Nephron progenitor cell (in vitro differentiated cells): ENCODE data around the gene CRB2.

Experiments used
- DNase-seq: peaks from one replicate; pipeline ENCODE4 v3.0.0; 2021
- H3K27ac Mint-ChIP-seq: 2 replicates; pipeline ENCODE4 v1.8.0; 2021; ENCODE audit warnings: mild to moderate bottlenecking, moderate library complexity, mixed read lengths
- H3K27me3 Mint-ChIP-seq: 2 replicates; pipeline ENCODE4 v1.8.0; 2021; ENCODE audit warnings: mild to moderate bottlenecking, low read depth, mixed read lengths; ENCODE audit not compliant: poor library complexity
- H3K36me3 Mint-ChIP-seq: 2 replicates; pipeline ENCODE4 v1.8.0; 2021; ENCODE audit warnings: low read depth, mixed read lengths
- H3K4me1 Mint-ChIP-seq: 2 replicates; pipeline ENCODE4 v1.8.0; 2021; ENCODE audit warnings: mixed read lengths
- H3K4me3 Mint-ChIP-seq: 2 replicates; pipeline ENCODE4 v1.8.0; 2021; ENCODE audit warnings: mild to moderate bottlenecking, moderate library complexity, mixed read lengths
- H3K9me3 Mint-ChIP-seq: 2 replicates; pipeline ENCODE4 v1.8.0; 2021; ENCODE audit warnings: mild to moderate bottlenecking, moderate library complexity, mixed read lengths
- TF ChIP-seq, protein P1 (sequence below): fragments of 200-600 bp; sonication (generic); IDR thresholded peaks from 2 replicates; pipeline ENCODE4 v1.5.0; 2021; ENCODE audit warnings: antibody characterized with exemption

Gene CRB2

DNA sequence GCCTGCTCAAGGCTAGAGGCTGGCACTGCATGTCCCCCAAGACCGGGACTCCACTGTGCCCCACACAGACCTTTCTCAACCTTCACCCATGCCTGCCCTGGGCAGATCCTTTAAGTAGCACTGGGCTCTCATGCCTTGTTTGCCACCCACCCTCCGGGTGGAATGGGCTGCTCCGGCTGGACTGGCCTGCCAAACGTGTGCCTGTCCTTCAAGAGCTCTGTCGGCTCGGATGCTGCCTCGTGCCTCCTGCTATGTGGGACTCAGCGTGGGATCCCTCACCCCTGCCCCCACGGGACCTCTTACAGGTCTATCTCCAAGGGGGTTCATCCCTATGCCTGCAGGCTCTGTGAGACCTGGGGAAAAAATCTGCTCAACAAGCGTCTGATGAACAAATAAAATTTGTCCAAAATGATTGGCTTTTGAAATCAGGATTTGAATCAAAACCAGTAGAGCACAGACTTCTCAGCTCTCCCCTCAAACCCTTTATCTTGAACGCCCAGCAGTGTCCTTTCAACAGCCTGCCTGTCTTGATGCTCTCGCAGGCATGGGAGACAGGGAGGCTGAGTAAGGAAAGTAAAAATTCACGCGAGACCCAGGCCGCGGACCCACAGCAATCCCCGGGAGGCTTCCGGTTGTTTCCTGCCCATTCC is 56.3 kb downstream of the CRB2 start:
- Mint-ChIP-seq H3K27ac (no peak overlapping the region), H3K4me1 (peaks cover 49% of the 10 kb centered on the region), H3K27me3 (no peaks in the 10 kb centered on the region), H3K9me3 (no peaks in the 10 kb centered on the region), H3K36me3 (no peaks in the 10 kb centered on the region), H3K4me3 (no peak overlapping the region)
- no peak for DNase-seq
- TF ChIP-seq, protein P1, sequence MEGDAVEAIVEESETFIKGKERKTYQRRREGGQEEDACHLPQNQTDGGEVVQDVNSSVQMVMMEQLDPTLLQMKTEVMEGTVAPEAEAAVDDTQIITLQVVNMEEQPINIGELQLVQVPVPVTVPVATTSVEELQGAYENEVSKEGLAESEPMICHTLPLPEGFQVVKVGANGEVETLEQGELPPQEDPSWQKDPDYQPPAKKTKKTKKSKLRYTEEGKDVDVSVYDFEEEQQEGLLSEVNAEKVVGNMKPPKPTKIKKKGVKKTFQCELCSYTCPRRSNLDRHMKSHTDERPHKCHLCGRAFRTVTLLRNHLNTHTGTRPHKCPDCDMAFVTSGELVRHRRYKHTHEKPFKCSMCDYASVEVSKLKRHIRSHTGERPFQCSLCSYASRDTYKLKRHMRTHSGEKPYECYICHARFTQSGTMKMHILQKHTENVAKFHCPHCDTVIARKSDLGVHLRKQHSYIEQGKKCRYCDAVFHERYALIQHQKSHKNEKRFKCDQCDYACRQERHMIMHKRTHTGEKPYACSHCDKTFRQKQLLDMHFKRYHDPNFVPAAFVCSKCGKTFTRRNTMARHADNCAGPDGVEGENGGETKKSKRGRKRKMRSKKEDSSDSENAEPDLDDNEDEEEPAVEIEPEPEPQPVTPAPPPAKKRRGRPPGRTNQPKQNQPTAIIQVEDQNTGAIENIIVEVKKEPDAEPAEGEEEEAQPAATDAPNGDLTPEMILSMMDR: no peak

DNA sequence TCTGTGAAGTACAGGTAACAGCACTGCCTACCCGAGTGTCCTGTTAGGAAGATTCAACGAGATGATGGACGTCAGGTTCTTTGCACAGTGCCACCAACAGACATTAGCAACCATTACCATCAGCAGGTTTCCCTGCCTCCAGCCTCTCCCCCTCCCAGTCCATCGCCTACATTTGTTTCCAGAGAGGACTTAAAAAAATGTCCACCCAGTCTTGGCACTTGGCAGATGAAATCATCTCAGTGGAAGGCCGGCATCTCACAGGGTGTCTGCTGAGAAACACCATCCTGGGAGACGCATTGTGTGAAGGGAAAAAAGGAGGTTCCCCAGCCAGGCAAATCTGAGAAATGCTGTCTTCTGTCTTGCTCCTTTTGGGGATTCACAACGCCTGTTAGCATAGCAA is 58.2 kb downstream of the CRB2 start:
- Mint-ChIP-seq H3K27me3 (peaks cover 5% of the 10 kb centered on the region), H3K36me3 (peaks cover 4% of the 10 kb centered on the region), H3K4me1 (peaks cover 57% of the 10 kb centered on the region), H3K27ac (no peak overlapping the region), H3K4me3 (no peak overlapping the region), H3K9me3 (no peaks in the 10 kb centered on the region)
- DNase-seq: no peak
- TF ChIP-seq, protein P1: no peak

DNA sequence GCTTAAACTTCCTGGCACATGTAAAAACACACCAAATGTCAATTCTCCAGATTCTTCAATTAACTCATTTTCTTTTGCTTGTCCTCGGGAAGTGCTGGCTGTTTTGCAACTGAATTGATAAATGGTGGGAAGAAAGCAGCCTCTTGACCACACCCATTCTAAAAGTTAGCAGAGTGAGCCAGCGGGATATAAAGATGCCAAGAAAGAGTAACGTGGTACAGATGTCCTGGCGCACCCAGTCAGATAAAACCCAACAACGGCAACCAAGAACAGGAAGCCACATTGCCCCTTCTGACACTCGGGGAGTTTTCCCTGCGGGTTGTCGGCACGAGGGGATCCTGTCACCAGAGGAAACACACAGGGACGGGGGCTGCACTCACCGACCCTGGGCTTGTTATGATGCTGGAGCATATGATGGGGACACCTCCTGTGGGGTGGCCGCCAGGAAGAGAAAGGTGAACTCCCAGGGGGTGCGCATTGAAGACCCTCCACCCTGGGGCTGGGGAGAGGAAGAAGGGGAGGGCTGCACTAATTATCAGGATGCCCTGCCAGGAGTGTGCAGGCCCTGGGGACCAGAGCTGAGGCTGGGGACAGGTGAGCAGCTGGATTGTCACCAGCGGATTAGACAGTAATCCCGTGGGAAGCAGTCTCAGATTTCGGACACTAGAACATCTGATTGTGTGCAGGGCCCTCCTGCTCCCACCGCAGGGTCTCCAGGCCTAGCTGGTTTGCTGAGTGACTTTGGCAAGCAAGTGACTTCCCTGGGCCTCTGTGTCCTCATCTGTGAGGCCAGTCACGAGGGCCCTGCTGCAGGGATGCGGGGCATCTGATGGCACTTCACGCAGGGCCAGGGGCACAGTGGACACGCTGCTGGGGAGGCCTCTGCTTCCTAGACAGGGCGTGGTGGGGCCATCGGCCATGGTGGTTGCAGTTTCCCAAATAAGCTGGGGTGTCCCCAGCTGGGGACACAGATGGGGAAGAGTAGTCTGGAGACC is 59.2 kb downstream of the CRB2 start:
- TF ChIP-seq, protein P1: no peak
- H3K4me1 Mint-ChIP-seq: peaks cover 67% of the 10 kb centered on the region
- no peak for DNase-seq
- H3K9me3 Mint-ChIP-seq: no peaks in the 10 kb centered on the region
- H3K36me3 Mint-ChIP-seq: peaks cover 4% of the 10 kb centered on the region
- H3K27me3 Mint-ChIP-seq: peaks cover 5% of the 10 kb centered on the region
- no peak overlapping the region for H3K4me3 Mint-ChIP-seq
- H3K27ac Mint-ChIP-seq: no peak overlapping the region

DNA sequence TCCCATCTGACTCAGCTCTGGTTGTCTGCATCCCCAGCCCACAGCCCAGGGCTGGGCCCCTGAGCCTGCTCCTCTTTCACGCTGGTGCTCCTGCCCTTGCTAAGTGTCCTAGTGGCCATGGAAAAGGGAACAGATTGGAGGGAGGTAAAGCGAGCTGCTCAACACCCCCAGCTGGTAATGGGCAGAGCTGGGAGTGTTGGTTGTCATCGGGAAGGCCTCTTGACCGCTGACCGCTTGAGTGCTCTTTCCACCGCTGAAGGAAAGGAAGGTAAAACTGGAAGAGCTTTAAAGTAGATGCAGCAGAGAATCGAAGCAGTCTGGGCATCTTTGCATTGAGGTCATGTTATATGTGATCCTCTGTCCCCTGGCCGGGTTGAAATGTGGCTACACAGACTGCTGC is 60.2 kb downstream of the CRB2 start:
- peaks cover 74% of the 10 kb centered on the region for H3K4me1 Mint-ChIP-seq
- peaks cover 5% of the 10 kb centered on the region for H3K27me3 Mint-ChIP-seq
- no peaks in the 10 kb centered on the region for H3K9me3 Mint-ChIP-seq
- no peak overlapping the region for H3K4me3 Mint-ChIP-seq
- DNase-seq: no peak
- H3K36me3 Mint-ChIP-seq: peaks cover 4% of the 10 kb centered on the region
- TF ChIP-seq, protein P1: no peak
- H3K27ac Mint-ChIP-seq: peak overlapping the region; percentile 71

DNA sequence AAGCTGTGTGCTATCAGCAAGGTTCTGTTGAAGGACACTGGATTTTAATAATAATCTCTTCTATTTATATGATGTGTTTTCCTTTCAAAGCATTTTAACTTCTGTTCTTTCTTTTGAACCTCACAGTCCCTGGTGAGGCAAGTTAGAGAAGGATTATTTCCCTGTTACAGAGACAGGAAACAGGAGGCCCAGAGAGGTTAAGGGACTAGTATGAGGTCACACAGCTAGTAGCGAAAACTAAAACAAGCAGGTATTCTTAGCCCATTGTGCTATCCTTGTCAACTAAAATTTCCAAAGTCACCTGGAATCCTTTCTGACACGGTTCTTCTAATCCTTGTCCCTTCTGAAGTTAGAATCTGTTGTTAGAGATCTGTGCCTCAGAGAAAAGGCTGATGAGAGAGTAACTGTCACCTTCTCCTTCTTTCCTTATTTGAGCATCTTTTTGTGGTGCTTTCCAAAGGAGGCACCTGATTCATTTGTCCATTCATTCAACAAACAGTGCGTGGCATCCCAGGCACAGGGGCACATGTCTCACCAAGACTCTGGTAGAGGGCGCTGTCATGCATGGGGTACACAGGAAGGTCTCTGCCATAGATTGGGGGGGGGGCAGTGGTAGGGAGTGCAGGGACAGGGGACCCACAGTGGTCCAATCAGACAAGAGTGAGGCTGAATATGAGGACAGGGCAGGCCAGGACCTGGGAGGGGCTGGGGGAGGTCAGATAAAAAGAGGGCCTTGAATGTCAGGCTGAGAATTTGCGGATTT is 61.5 kb downstream of the CRB2 start:
- H3K9me3 Mint-ChIP-seq: no peaks in the 10 kb centered on the region
- H3K4me3 Mint-ChIP-seq: no peak overlapping the region
- H3K4me1 Mint-ChIP-seq: peaks cover 79% of the 10 kb centered on the region
- TF ChIP-seq, protein P1: no peak
- H3K27me3 Mint-ChIP-seq: peaks cover 8% of the 10 kb centered on the region
- DNase-seq: no peak
- H3K36me3 Mint-ChIP-seq: peaks cover 4% of the 10 kb centered on the region
- H3K27ac Mint-ChIP-seq: no peak overlapping the region
